HepG2 (cell line): ENCODE results near the gene SLC17A9.

ENCODE experiments used
- CTCF ChIP-seq: sonication (generic); formaldehyde crosslinking; IDR thresholded peaks from 2 replicates; pipeline ENCODE4 v1.5.0; 2020; ENCODE audit warnings: mild to moderate bottlenecking, missing genetic modification reagents, moderate library complexity
- E2F5 ChIP-seq: sonication (generic); formaldehyde crosslinking; conservative IDR thresholded peaks from 2 replicates; pipeline ENCODE4 v1.4.0; 2020; ENCODE audit warnings: missing genetic modification reagents
- ESRRA ChIP-seq: sonication (generic); formaldehyde crosslinking; IDR thresholded peaks from 2 replicates; pipeline ENCODE4 v1.5.1; 2020; ENCODE audit warnings: mild to moderate bottlenecking, low read depth, missing genetic modification reagents
- PTBP1 ChIP-seq: fragments of 200-400 bp; formaldehyde crosslinking; IDR thresholded peaks from 2 replicates; pipeline ENCODE4 v1.6.1; 2018; ENCODE audit warnings: low read length, low read depth; ENCODE audit not compliant: poor library complexity, severe bottlenecking
- REST ChIP-seq, 2 experiments: IDR thresholded peaks; 2 replicates each; pipeline ENCODE4 v1.6.1; 2011 to 2012; ENCODE audit warnings: low read length in 2 of 2, borderline replicate concordance in 1 of 2, low read depth in 1 of 2, mild to moderate bottlenecking in 1 of 2, moderate library complexity in 1 of 2
- ZNF274 ChIP-seq: sonication (generic); formaldehyde crosslinking; IDR thresholded peaks from 2 replicates; pipeline ENCODE4 v1.5.1; 2020; ENCODE audit warnings: mild to moderate bottlenecking, missing genetic modification reagents
- ZNF430 ChIP-seq: sonication (generic); formaldehyde crosslinking; IDR thresholded peaks from 2 replicates; pipeline ENCODE4 v1.9.0; 2021; ENCODE audit warnings: mild to moderate bottlenecking, missing genetic modification reagents
- ZNF552 ChIP-seq: sonication (generic); formaldehyde crosslinking; IDR thresholded peaks from 2 replicates; pipeline ENCODE4 v1.9.0; 2022; ENCODE audit warnings: missing genetic modification reagents, mild to moderate bottlenecking, borderline replicate concordance
- ZNF720 ChIP-seq: sonication (generic); formaldehyde crosslinking; IDR thresholded peaks from 2 replicates; pipeline ENCODE4 v1.4.0; 2020; ENCODE audit warnings: missing genetic modification reagents
- ZNF773 ChIP-seq: sonication (generic); formaldehyde crosslinking; IDR thresholded peaks from 2 replicates; pipeline ENCODE4 v1.4.0; 2020; ENCODE audit warnings: missing genetic modification reagents, borderline replicate concordance
- ZNF841 ChIP-seq: sonication (generic); formaldehyde crosslinking; IDR thresholded peaks from 2 replicates; pipeline ENCODE4 v1.8.1; 2023; ENCODE audit warnings: missing genetic modification reagents, borderline replicate concordance
- TF ChIP-seq, protein P1 (sequence below): sonication (generic); formaldehyde crosslinking; IDR thresholded peaks from 2 replicates; pipeline ENCODE4 v1.4.0; 2020; ENCODE audit warnings: mild to moderate bottlenecking, missing genetic modification reagents

GRCh38 chr20:62947532-62948300 is 4.8 kb upstream of the SLC17A9 start:
- TF ChIP-seq PTBP1 = no peak
- TF ChIP-seq ZNF274 (CRISPR knock-in tag) = no peak
- TF ChIP-seq ESRRA (CRISPR knock-in tag) = no peak
- TF ChIP-seq ZNF720 = no peak
- no peak for TF ChIP-seq CTCF (CRISPR knock-in tag)
- no peak for TF ChIP-seq ZNF773 (CRISPR knock-in tag)
- no peak for TF ChIP-seq REST (IDR thresholded peaks at IDR 0.05; ENCODE audit: borderline replicate concordance in 1 of 2, low read depth in 1 of 2, low read length in 2 of 2)
- no peak for TF ChIP-seq E2F5 (CRISPR knock-in tag)
- TF ChIP-seq, protein P1, sequence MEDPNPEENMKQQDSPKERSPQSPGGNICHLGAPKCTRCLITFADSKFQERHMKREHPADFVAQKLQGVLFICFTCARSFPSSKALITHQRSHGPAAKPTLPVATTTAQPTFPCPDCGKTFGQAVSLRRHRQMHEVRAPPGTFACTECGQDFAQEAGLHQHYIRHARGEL = no peak
- no peak for TF ChIP-seq ZNF841 (CRISPR knock-in tag)
- TF ChIP-seq ZNF552 (CRISPR knock-in tag) = no peak
- no peak for TF ChIP-seq ZNF430 (CRISPR knock-in tag)
